ENCODE results near the gene KRTAP17-1.
"Not testable (repeated sequence)": the region's sequence is repeated elsewhere in the genome, so short reads cannot be mapped to it uniquely, and the experiment has no call there.

Gene KRTAP17-1

GRCh38 chr17:41301916-41302901 lies 13.3 kb downstream of the KRTAP17-1 start, which contains the start of gene KRTAP29-1:
KRTAP29-1 (minus strand) TSS chr17:41302851; CDS start chr17:41302851, 0 bp downstream.
- no peak for DNase-seq

GRCh38 chr17:41301204-41301790 lies 14.2 kb downstream of the KRTAP17-1 start:
- no peak for DNase-seq

GRCh38 chr17:41298458-41299135 lies 16.9 kb downstream of the KRTAP17-1 start:
- DNase-seq: no peak

- DNase-seq: no peak
These were observed 18.7 kb downstream of the KRTAP17-1 start for GRCh38 chr17:41296846-41297245.

- no peak for DNase-seq
These were observed 21.5 kb downstream of the KRTAP17-1 start for GRCh38 chr17:41294016-41294415.

DNA sequence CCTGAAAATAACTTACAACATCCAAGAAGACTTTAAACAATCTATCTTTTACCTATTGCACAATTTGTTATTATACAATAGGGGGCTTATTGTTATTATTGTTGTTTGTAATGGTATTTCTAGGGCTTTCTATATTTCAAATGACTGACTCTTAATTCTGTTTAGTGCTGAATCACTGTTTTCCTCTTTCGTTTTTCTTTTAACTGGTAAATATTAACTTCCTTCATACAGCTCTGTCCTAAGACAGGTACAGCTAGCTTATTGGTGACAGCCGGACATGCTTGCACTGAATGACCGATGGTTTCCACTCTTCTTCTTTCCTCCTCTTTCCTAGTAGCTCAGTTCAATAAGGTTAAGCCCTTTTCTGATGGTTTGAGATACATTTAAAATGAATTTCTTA lies 28.5 kb downstream of the KRTAP17-1 start:
- no peak for DNase-seq

DNA sequence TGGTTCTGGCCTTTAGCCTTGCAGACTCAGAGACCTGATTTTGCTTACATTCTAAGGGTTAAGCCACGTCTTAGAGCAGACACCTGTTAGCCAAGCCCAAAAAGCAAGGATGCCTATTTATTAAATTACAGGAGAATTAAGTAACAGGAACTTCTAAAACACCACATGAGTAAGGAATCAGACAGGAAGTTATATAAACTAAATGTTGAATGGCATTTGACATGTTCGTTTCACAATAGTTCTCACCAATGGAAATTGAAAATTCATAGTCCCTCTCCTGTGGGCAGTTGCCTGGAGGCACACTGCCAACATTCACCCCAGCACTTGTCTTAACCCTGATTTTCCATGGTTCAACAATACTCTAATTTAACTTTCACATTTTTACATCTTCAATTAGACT lies 31.0 kb downstream of the KRTAP17-1 start:
- no peak for DNase-seq

DNA sequence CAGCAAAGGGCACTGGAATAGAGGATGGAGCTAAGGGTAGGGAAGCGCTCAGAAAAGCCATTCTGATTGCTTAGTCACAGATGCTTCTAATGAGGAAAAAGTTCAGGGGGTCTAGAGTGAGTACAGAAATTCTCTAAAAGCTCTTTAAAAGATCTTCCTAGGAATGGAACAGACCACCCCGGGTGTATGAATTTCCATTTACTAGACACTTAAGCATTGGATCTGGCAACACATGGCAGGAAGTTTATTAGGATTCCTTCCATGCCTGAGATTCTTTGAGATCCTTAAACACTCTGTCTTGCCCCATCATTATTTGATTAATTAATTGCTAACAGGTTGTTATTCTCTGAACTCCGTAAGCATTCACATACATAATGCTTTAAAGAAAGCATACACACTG lies 31.5 kb downstream of the KRTAP17-1 start:
- no peak for DNase-seq

- no peak for DNase-seq
These were observed 37.1 kb downstream of the KRTAP17-1 start for GRCh38 chr17:41278176-41278955.

- DNase-seq: not testable (repeated sequence)
These were observed 39.8 kb downstream of the KRTAP17-1 start, which contains the start of gene KRTAP9-7 for GRCh38 chr17:41275648-41276190. KRTAP9-7 (plus strand) TSS chr17:41275698; CDS start chr17:41275698, 0 bp downstream.

DNA sequence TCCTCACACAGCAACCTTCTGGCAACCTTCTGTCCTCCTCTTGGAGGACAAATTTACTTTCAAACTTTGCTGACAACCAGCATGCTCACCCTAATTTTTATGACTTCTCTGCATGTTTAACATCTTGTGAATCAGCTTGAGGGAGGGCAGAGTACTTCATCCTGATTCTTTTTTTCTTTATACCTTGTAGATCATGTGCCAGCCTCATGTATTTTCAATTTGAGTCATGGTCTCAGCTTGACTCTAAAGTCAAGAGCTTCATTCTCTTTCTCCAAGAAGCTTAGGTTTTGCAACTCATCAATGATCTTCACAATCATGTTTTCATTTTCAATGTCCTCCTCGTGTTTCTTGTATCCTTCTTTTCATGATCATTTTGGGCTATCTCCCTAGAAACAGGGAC lies 43.7 kb downstream of the KRTAP17-1 start:
- DNase-seq: no peak

DNA sequence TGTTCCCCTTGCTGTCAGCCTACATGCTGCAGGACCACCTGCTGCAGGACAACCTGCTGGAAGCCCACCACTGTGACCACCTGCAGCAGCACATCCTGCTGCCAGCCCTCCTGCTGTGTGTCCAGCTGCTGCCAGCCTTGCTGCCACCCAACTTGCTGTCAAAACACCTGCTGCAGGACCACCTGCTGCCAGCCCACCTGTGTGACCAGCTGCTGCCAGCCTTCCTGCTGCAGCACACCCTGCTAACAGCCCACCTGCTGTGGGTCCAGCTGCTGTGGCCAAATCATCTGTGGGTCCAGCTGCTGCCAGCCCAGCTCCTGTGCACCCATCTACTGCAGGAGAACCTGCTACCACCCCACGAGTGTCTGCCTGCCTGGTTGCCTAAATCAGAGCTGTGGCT lies 44.2 kb downstream of the KRTAP17-1 start:
- DNase-seq: not testable (repeated sequence)

DNA sequence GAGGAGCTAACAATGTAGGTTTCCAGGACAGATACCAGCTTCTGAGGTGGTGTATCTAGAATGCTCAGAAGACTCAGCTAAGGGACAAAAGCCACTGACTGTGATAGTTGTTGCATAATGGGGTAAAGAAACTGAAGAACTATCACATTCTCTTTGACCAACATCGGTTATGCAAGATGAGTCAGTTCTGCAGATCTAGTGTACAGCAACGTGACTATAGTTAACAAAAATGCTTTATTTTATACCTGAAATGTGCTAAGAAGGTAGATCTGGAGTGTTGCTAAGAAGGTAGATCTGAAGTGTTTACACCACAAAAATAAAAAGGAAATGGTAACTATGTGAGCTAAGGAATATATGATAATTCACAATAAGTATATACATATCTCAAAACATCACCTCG lies 47.8 kb downstream of the KRTAP17-1 start:
- no peak for DNase-seq

GRCh38 chr17:41265078-41265477 lies 50.4 kb downstream of the KRTAP17-1 start, which contains the start of gene KRTAP9-6:
KRTAP9-6 (plus strand) TSS chr17:41265378; CDS start chr17:41265378, 0 bp downstream.
- no peak for DNase-seq

All from NCI-H1417 (cell line).